Liver (tissue), 9 donors: ENCODE measurements around the gene EDC4. TPM values are rescaled to one million over a fixed set of nuclear protein-coding genes. Genes with fewer than 3 reads are reported as not detected.
"Not testable (repeated sequence)": the region's sequence is repeated elsewhere in the genome, so short reads cannot be mapped to it uniquely, and the experiment has no call there.

Experiments used
- DNase-seq: peaks from one replicate; pipeline ENCODE4 v3.0.0-alpha.2; 2017; ENCODE audit warnings: low spot score
- H3K27ac ChIP-seq, 2 donors: one replicate each; pipeline ENCODE4 v1.7.0; 2013; ENCODE audit warnings: inconsistent platforms in 2 of 2, low read length in 2 of 2, control low read depth in 1 of 2, low read depth in 1 of 2, mild to moderate bottlenecking in 1 of 2
- H3K27me3 ChIP-seq, 4 donors: one replicate each; pipeline versions ENCODE4 v1.6.1 to v1.7.0; 2013; ENCODE audit warnings: low read length in 3 of 4, inconsistent platforms in 1 of 4, mild to moderate bottlenecking in 1 of 4, moderate library complexity in 1 of 4; ENCODE audit not compliant: control insufficient read depth in 4 of 4, insufficient read depth in 4 of 4
- H3K36me3 ChIP-seq, 4 donors: one replicate each; pipeline versions ENCODE4 v1.6.1 to v1.7.0; 2013; ENCODE audit warnings: low read length in 3 of 4, mild to moderate bottlenecking in 3 of 4, low read depth in 1 of 4, moderate library complexity in 1 of 4; ENCODE audit not compliant: control insufficient read depth in 4 of 4, insufficient read depth in 3 of 4
- H3K4me1 ChIP-seq, 4 donors: one replicate each; pipeline versions ENCODE4 v1.6.1 to v1.7.0; 2013; ENCODE audit warnings: low read length in 3 of 4, mild to moderate bottlenecking in 3 of 4, moderate library complexity in 1 of 4; ENCODE audit not compliant: control insufficient read depth in 4 of 4, insufficient read depth in 4 of 4
- H3K4me3 ChIP-seq, 3 donors: one replicate each; pipeline versions ENCODE4 v1.6.1 to v1.7.0; 2013; ENCODE audit warnings: low read length in 3 of 3, control low read depth in 1 of 3, low read depth in 1 of 3, mild to moderate bottlenecking in 1 of 3
- H3K9ac ChIP-seq, 2 donors: one replicate each; pipeline ENCODE4 v1.7.0; 2013; ENCODE audit warnings: low read length in 2 of 2, mild to moderate bottlenecking in 2 of 2, moderate library complexity in 2 of 2, control low read depth in 1 of 2, low read depth in 1 of 2
- H3K9me3 ChIP-seq, 4 donors: one replicate each; pipeline versions ENCODE4 v1.6.1 to v1.7.0; 2013; ENCODE audit warnings: low read length in 3 of 4; ENCODE audit not compliant: control insufficient read depth in 4 of 4
- ATF3 ChIP-seq: IDR thresholded peaks from 2 replicates; pipeline ENCODE4 v1.6.1; 2016; ENCODE audit warnings: antibody characterized with exemption
- CTCF ChIP-seq: fragments of 150-350 bp; IDR thresholded peaks from 2 replicates; pipeline ENCODE4 v1.5.1; 2017; ENCODE audit warnings: improper control_type of control experiment, low read depth, low read length; ENCODE audit not compliant: missing input control
- EGR1 ChIP-seq, 2 donors: IDR thresholded peaks; 2 replicates each; pipeline ENCODE4 v1.6.1; 2016 to 2018; ENCODE audit warnings: antibody characterized with exemption in 2 of 2, low read depth in 2 of 2
- FOXA1 ChIP-seq: IDR thresholded peaks from 2 replicates; pipeline ENCODE4 v1.6.1; 2016; ENCODE audit warnings: antibody characterized with exemption
- FOXA2 ChIP-seq: IDR thresholded peaks from 2 replicates; pipeline ENCODE4 v1.6.1; 2016; ENCODE audit warnings: antibody characterized with exemption
- GABPA ChIP-seq, 2 donors: IDR thresholded peaks in 1 of 2; conservative IDR thresholded peaks in 1 of 2; 2 replicates each; pipeline ENCODE4 v1.6.1; 2016; ENCODE audit warnings: antibody characterized with exemption in 2 of 2, mild to moderate bottlenecking in 1 of 2, moderate library complexity in 1 of 2
- HNF4A ChIP-seq, 2 donors: conservative IDR thresholded peaks; 2 replicates each; pipeline ENCODE4 v1.6.1; 2016; ENCODE audit warnings: antibody characterized with exemption in 2 of 2, mild to moderate bottlenecking in 2 of 2
- HNF4G ChIP-seq: IDR thresholded peaks from 2 replicates; pipeline ENCODE4 v1.6.1; 2016; ENCODE audit warnings: antibody characterized with exemption
- JUND ChIP-seq, 2 donors: IDR thresholded peaks; 2 replicates each; pipeline ENCODE4 v1.6.1; 2016; ENCODE audit warnings: antibody characterized with exemption in 2 of 2
- MAX ChIP-seq: IDR thresholded peaks from 2 replicates; pipeline ENCODE4 v1.6.1; 2016; ENCODE audit warnings: antibody characterized with exemption
- NR2F2 ChIP-seq: IDR thresholded peaks from 2 replicates; pipeline ENCODE4 v1.6.1; 2016; ENCODE audit warnings: antibody characterized with exemption
- RAD21 ChIP-seq, 2 donors: IDR thresholded peaks; 2 replicates each; pipeline ENCODE4 v1.6.1; 2016; ENCODE audit warnings: antibody characterized with exemption in 2 of 2, mild to moderate bottlenecking in 2 of 2
- RXRA ChIP-seq, 2 donors: IDR thresholded peaks; 2 replicates each; pipeline ENCODE4 v1.6.1; 2017 to 2018; ENCODE audit warnings: antibody characterized with exemption in 2 of 2, mild to moderate bottlenecking in 1 of 2
- SP1 ChIP-seq: IDR thresholded peaks from 2 replicates; pipeline ENCODE4 v1.6.1; 2018; ENCODE audit warnings: antibody characterized with exemption, mild to moderate bottlenecking
- TAF1 ChIP-seq: conservative IDR thresholded peaks from 2 replicates; pipeline ENCODE4 v1.6.1; 2016; ENCODE audit warnings: antibody characterized with exemption, mild to moderate bottlenecking
- YY1 ChIP-seq: IDR thresholded peaks from 2 replicates; pipeline ENCODE4 v1.6.1; 2016; ENCODE audit warnings: antibody characterized with exemption, mild to moderate bottlenecking
- WGBS: extraction: QIAGEN DNeasy Blood & Tissue Kit; methylation state at CpG from one replicate; pipeline ENCODE4 v1.1.7; 2013; 5-methylcytosine and 5-hydroxymethylcytosine counted together
- polyA plus RNA-seq, 2 donors: library from polyadenylated mRNA; stranded (reverse) in 1 of 2; unstranded in 1 of 2; fragments of 200-250 nt in 1 of 2; fragments of >200 nt in 1 of 2; fragmentation: Nextera tagmentation in 1 of 2; extraction: Ambion mirVana in 1 of 2; gene quantifications; one replicate each; pipeline versions ENCODE4 v1.2.1 to v1.2.3, GENCODE V29; 2013 to 2015
- total RNA-seq, 2 donors: library from RNA; depleted of rRNA; stranded (reverse); fragments of >200 nt; gene quantifications; one replicate each; pipeline ENCODE4 v1.2.3, GENCODE V29; 2014
- TF ChIP-seq, protein P1 (sequence below): IDR thresholded peaks from 2 replicates; pipeline ENCODE4 v1.6.1; 2016; ENCODE audit warnings: antibody characterized with exemption, mild to moderate bottlenecking
- TF ChIP-seq, protein P2 (sequence below): IDR thresholded peaks from 2 replicates; pipeline ENCODE4 v1.6.1; 2016; ENCODE audit warnings: antibody characterized with exemption
- donor health status: healthy.
- donor health status: healthy.
- donor health status: healthy.
- donor health status: healthy.
- donor health status: healthy.

Gene EDC4
- total and polyA plus RNA-seq, 4 donors = 17.7 to 26.8 (median 21.6) TPM

DNA sequence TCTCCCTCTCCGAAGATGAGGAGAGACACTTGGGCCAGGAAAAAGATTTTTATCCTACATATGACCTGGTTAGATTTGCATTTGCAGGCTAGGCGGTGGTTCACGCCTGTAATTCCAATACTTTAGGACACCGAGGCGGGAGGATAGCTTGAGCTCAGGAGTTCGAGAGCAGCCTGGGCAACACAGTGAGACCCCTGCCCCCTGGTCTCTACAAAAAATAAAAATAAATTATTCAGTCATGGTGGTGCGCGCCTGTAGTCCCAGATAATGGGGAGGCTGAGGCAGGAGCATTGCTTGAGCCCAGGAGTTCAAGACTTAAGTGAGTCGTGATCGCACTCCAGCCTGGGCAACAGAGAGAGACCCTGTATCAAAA lies 38.6 kb upstream of the EDC4 start:
- TF ChIP-seq FOXA1 = no peak
- no peak for TF ChIP-seq TAF1
- no peak for TF ChIP-seq HNF4A (conservative IDR thresholded peaks at IDR 0.05)
- no peak for TF ChIP-seq NR2F2
- TF ChIP-seq ATF3 = no peak
- no peak for TF ChIP-seq JUND (IDR thresholded peaks at IDR 0.05)
- TF ChIP-seq MAX = no peak
- TF ChIP-seq GABPA (IDR thresholded peaks at IDR 0.05 in 1 of 2, conservative IDR thresholded peaks at IDR 0.05 in 1 of 2) = no peak
- no peak for TF ChIP-seq SP1
- TF ChIP-seq YY1 = no peak
- no peak for TF ChIP-seq CTCF
- TF ChIP-seq HNF4G = no peak
- TF ChIP-seq FOXA2 = no peak
- TF ChIP-seq, protein P1, sequence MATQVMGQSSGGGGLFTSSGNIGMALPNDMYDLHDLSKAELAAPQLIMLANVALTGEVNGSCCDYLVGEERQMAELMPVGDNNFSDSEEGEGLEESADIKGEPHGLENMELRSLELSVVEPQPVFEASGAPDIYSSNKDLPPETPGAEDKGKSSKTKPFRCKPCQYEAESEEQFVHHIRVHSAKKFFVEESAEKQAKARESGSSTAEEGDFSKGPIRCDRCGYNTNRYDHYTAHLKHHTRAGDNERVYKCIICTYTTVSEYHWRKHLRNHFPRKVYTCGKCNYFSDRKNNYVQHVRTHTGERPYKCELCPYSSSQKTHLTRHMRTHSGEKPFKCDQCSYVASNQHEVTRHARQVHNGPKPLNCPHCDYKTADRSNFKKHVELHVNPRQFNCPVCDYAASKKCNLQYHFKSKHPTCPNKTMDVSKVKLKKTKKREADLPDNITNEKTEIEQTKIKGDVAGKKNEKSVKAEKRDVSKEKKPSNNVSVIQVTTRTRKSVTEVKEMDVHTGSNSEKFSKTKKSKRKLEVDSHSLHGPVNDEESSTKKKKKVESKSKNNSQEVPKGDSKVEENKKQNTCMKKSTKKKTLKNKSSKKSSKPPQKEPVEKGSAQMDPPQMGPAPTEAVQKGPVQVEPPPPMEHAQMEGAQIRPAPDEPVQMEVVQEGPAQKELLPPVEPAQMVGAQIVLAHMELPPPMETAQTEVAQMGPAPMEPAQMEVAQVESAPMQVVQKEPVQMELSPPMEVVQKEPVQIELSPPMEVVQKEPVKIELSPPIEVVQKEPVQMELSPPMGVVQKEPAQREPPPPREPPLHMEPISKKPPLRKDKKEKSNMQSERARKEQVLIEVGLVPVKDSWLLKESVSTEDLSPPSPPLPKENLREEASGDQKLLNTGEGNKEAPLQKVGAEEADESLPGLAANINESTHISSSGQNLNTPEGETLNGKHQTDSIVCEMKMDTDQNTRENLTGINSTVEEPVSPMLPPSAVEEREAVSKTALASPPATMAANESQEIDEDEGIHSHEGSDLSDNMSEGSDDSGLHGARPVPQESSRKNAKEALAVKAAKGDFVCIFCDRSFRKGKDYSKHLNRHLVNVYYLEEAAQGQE = no peak
- TF ChIP-seq EGR1 (IDR thresholded peaks at IDR 0.05; ENCODE audit: low read depth in 2 of 2) = no peak
- TF ChIP-seq RAD21 (IDR thresholded peaks at IDR 0.05) = no peak
- TF ChIP-seq, protein P2, sequence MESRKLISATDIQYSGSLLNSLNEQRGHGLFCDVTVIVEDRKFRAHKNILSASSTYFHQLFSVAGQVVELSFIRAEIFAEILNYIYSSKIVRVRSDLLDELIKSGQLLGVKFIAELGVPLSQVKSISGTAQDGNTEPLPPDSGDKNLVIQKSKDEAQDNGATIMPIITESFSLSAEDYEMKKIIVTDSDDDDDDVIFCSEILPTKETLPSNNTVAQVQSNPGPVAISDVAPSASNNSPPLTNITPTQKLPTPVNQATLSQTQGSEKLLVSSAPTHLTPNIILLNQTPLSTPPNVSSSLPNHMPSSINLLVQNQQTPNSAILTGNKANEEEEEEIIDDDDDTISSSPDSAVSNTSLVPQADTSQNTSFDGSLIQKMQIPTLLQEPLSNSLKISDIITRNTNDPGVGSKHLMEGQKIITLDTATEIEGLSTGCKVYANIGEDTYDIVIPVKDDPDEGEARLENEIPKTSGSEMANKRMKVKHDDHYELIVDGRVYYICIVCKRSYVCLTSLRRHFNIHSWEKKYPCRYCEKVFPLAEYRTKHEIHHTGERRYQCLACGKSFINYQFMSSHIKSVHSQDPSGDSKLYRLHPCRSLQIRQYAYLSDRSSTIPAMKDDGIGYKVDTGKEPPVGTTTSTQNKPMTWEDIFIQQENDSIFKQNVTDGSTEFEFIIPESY = no peak
- no peak for TF ChIP-seq RXRA (IDR thresholded peaks at IDR 0.05)
- Histone ChIP-seq H3K4me3 (peak overlapping the region in 2 of 3 donors; percentile 70 to 87), H3K4me1 (peaks cover 4 to 19% (median 10%) of the 10 kb centered on the region in 4 donors), H3K27ac (no peak overlapping the region), H3K9ac (no peak overlapping the region), H3K36me3 (peaks cover 0 to 17% (median 14%) of the 10 kb centered on the region in 4 donors), H3K9me3 (no peaks in the 10 kb centered on the region), H3K27me3 (no peaks in the 10 kb centered on the region)
- no peak for DNase-seq
- WGBS = 81% methylated on average over 10 of the region's 10 CpGs

- peaks cover 4 to 19% (median 9%) of the 10 kb centered on the region in 4 donors for H3K4me1 ChIP-seq
- not testable (repeated sequence) for H3K27ac ChIP-seq, H3K9me3 ChIP-seq, H3K4me3 ChIP-seq, DNase-seq, H3K9ac ChIP-seq, H3K36me3 ChIP-seq, H3K27me3 ChIP-seq
- WGBS = 91% methylated on average over 10 of the region's 10 CpGs
Observed at GRCh38 chr16:67837190-67837589, 35.7 kb upstream of the EDC4 start.
